ENCODE measurements around the gene TUBB2B. TPM values are rescaled to one million over a fixed set of nuclear protein-coding genes. Genes with fewer than 3 reads are reported as not detected.

The TUBB2B gene
- total RNA-seq, 1 donor from 2014 or later: 287 TPM

DNA sequence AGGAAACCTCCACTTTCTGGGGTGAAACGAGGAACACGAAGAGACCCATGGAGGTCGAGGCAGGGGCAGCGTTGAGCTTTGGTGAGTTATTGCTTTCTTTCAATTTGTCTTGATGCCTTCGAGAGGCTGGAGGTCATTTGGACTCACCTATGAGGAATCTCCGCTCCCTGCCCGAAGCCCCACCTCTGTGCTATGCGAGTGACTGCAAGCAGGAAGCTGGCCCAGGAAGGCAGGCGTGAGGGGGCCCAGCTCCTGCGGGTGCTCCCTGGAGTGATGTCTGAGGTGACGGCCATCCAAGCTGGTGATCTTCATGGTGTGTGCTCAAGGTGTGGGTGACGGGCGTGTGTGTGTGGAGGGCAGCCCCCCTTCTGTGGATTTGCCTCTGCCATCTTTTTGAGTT is 44.3 kb upstream of the TUBB2B start:
- TF ChIP-seq, protein P1, sequence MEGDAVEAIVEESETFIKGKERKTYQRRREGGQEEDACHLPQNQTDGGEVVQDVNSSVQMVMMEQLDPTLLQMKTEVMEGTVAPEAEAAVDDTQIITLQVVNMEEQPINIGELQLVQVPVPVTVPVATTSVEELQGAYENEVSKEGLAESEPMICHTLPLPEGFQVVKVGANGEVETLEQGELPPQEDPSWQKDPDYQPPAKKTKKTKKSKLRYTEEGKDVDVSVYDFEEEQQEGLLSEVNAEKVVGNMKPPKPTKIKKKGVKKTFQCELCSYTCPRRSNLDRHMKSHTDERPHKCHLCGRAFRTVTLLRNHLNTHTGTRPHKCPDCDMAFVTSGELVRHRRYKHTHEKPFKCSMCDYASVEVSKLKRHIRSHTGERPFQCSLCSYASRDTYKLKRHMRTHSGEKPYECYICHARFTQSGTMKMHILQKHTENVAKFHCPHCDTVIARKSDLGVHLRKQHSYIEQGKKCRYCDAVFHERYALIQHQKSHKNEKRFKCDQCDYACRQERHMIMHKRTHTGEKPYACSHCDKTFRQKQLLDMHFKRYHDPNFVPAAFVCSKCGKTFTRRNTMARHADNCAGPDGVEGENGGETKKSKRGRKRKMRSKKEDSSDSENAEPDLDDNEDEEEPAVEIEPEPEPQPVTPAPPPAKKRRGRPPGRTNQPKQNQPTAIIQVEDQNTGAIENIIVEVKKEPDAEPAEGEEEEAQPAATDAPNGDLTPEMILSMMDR (IDR thresholded peaks at IDR 0.05; ENCODE audit: insufficient read depth, low read length, poor library complexity, severe bottlenecking): no peak
- Histone ChIP-seq H3K27me3 (ENCODE audit: control insufficient read depth, insufficient read depth, low read length) (no peaks in the 10 kb centered on the region), H3K36me3 (ENCODE audit: control insufficient read depth, insufficient read depth, low read length) (peaks cover 5% of the 10 kb centered on the region), H3K4me3 (ENCODE audit: low read depth, low read length) (no peak overlapping the region)
- DNase-seq (ENCODE audit: low read depth): no peak

DNA sequence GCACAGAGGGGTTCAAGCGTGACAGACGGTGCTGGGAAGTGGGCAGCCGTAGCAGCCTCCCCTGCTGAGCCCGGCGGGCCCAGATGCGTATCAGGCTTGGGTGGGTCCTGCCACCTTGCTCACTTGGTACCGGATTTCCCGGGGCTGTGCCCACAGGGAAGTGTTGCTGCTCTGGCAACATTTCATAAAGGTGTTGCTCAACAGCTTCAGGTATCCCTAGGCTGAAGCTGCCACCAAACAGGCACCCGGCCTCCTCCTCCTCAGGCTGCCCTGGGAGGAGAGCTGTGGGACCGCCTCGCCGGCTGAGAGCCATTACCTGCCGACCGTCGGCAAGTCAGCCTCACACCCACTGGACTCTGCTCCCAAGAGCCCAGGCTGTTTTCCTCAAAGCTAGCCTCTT is 42.8 kb upstream of the TUBB2B start:
- TF ChIP-seq, protein P1 (IDR thresholded peaks at IDR 0.05; ENCODE audit: insufficient read depth, low read length, poor library complexity, severe bottlenecking): no peak
- no peak for DNase-seq (ENCODE audit: low read depth)
- no peak overlapping the region for H3K4me3 ChIP-seq (ENCODE audit: low read depth, low read length)
- H3K27me3 ChIP-seq (ENCODE audit: control insufficient read depth, insufficient read depth, low read length): no peaks in the 10 kb centered on the region
- peaks cover 5% of the 10 kb centered on the region for H3K36me3 ChIP-seq (ENCODE audit: control insufficient read depth, insufficient read depth, low read length)

DNA sequence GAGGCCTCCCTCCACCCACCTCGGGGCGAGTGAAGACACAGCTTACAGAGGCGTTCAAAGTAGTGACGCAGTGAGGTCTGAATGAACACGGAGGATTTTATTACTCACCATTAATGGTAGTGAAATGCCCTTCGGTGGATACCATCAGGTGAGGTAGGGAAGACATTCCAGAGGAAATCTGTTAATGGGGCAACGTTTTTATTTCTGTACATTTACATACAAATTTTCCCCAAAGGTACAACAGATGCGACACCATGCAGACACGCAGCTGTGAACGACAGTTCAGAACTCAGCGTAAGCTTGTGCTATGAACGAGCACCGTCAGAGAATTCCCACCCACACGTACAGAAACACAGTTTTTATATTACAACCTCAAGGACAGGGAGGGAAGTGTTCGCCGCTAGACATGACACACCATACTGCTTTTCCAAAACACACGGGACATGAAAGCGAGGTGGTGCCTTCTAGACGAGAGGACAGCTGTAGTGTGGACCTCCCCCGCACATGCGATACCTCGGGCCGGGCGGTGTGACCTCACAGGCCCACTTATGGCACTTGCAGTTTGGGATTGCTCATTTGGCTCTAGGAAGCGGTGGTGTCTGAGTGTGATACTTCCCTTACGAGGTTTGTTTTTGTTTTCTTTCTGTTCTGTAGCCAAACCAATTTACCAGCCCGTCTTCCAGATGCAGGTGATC is 42.0 kb upstream of the TUBB2B start:
- Histone ChIP-seq H3K36me3 (ENCODE audit: control insufficient read depth, insufficient read depth, low read length) (peaks cover 5% of the 10 kb centered on the region), H3K4me3 (ENCODE audit: low read depth, low read length) (no peak overlapping the region), H3K27me3 (ENCODE audit: control insufficient read depth, insufficient read depth, low read length) (no peaks in the 10 kb centered on the region)
- DNase-seq (ENCODE audit: low read depth): no peak
- TF ChIP-seq, protein P1 (IDR thresholded peaks at IDR 0.05; ENCODE audit: insufficient read depth, low read length, poor library complexity, severe bottlenecking): no peak

DNA sequence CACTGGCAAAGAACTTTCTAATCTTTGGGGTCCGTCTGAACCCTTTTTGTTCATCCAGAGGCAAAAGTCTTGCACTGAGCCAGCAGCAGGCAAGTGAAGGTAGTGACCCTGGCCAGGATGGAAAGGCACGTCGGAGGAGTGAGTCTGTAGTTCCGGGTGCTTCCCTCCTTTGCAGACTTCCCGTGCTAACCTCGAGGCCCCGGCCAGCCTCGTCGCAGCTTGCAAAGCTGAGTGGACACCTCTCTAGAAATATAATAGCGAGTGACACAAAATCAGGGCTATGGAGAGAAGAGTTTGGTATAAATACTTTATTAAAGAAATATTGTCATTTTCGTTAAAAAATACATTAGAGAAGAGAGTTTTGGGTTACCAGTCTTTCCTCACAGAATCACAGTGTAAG is 41.2 kb upstream of the TUBB2B start:
- TF ChIP-seq, protein P1 (IDR thresholded peaks at IDR 0.05; ENCODE audit: insufficient read depth, low read length, poor library complexity, severe bottlenecking): no peak
- DNase-seq (ENCODE audit: low read depth): no peak
- H3K4me3 ChIP-seq (ENCODE audit: low read depth, low read length): no peak overlapping the region
- peaks cover 8% of the 10 kb centered on the region for H3K36me3 ChIP-seq (ENCODE audit: control insufficient read depth, insufficient read depth, low read length)
- H3K27me3 ChIP-seq (ENCODE audit: control insufficient read depth, insufficient read depth, low read length): no peaks in the 10 kb centered on the region

DNA sequence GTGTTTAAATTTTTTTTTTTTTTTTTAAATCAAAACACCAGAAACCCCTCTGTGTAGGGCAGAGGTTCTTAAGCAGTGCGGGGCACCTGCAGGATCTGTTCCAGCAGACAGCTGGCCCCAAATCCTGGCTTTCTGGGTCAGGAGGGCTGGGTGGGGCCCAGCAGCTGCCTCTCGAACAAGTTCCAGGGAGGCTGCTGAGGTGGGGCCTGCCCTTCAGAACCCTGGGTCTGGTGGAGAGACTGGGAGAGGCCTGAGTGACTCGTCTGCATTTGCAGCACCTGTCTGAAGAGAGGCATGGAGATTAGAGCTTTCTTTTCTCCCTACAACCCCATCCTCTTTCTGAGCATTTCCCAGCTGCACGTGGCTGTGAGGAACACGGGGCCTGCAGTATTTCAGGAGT is 39.7 kb upstream of the TUBB2B start:
- TF ChIP-seq, protein P1 (IDR thresholded peaks at IDR 0.05; ENCODE audit: insufficient read depth, low read length, poor library complexity, severe bottlenecking): no peak
- peaks cover 8% of the 10 kb centered on the region for H3K36me3 ChIP-seq (ENCODE audit: control insufficient read depth, insufficient read depth, low read length)

DNA sequence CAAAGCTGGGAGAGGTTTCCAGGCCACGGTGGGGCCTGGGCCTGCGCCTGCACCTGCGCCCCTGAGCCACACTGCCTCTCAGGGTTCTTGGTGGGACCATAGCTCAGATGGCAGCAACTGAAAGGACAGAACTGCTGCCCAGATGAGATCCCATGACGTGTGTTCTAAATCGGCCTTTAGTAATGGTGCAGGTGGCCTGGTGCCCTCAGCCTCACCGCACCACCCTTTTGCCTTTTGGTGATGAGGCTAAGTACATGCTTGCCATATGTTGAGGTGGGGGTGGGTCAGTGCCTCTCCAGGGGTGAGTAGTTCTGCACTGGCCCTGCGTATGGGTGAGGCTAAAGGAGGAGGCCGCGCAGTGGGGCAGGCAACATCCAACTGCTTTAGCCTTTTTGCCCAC is 38.7 kb upstream of the TUBB2B start:
- no peak for DNase-seq (ENCODE audit: low read depth)
- Histone ChIP-seq H3K4me3 (ENCODE audit: low read depth, low read length) (no peak overlapping the region), H3K27me3 (ENCODE audit: control insufficient read depth, insufficient read depth, low read length) (no peaks in the 10 kb centered on the region), H3K36me3 (ENCODE audit: control insufficient read depth, insufficient read depth, low read length) (peaks cover 7% of the 10 kb centered on the region)
- TF ChIP-seq, protein P1 (IDR thresholded peaks at IDR 0.05; ENCODE audit: insufficient read depth, low read length, poor library complexity, severe bottlenecking): no peak

More for the DNA sequence above, 39.7 kb upstream of the TUBB2B start:
- DNase-seq (ENCODE audit: low read depth): no peak
- Histone ChIP-seq H3K4me3 (ENCODE audit: low read depth, low read length) (no peak overlapping the region), H3K27me3 (ENCODE audit: control insufficient read depth, insufficient read depth, low read length) (no peaks in the 10 kb centered on the region)

Measured in kidney epithelial cell (primary cell).